ENCODE results near the gene HK1. TPM values are rescaled to one million over a fixed set of nuclear protein-coding genes. Genes with fewer than 3 reads are reported as not detected.

HK1 gene
- total RNA-seq, 2 donors from 2014 or later, result 150 to 158 TPM

DNA sequence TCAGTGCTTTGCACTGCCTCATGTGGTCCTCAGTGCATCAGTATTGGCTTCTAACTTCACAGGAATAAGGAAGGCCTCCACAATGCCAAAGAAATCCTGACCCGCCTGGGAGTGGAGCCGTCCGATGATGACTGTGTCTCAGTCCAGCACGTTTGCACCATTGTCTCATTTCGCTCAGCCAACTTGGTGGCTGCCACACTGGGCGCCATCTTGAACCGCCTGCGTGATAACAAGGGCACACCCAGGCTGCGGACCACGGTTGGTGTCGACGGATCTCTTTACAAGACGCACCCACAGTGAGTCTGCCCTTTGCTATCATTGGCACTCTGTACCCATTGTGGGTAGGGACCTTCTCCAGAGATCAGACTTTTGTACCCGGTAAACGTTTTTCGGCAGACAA is 101.5 kb downstream of the HK1 start:
- H3K4me1 ChIP-seq (ENCODE audit: control insufficient read depth in 1 of 2, low read depth in 2 of 2), result peaks cover 15 to 37% of the 10 kb centered on the region in 2 donors
- H3K27ac ChIP-seq, result no peak overlapping the region
- no peak for DNase-seq (ENCODE audit: low spot score)
- ATAC-seq (ENCODE audit: insufficient number of reproducible peaks, low FRiP score, low read depth), result no peak
- H3K4me3 ChIP-seq, result no peak overlapping the region
- H3K27me3 ChIP-seq (replicated peaks; ENCODE audit: insufficient read depth), result no peaks in the 10 kb centered on the region
- TF ChIP-seq, protein P1, sequence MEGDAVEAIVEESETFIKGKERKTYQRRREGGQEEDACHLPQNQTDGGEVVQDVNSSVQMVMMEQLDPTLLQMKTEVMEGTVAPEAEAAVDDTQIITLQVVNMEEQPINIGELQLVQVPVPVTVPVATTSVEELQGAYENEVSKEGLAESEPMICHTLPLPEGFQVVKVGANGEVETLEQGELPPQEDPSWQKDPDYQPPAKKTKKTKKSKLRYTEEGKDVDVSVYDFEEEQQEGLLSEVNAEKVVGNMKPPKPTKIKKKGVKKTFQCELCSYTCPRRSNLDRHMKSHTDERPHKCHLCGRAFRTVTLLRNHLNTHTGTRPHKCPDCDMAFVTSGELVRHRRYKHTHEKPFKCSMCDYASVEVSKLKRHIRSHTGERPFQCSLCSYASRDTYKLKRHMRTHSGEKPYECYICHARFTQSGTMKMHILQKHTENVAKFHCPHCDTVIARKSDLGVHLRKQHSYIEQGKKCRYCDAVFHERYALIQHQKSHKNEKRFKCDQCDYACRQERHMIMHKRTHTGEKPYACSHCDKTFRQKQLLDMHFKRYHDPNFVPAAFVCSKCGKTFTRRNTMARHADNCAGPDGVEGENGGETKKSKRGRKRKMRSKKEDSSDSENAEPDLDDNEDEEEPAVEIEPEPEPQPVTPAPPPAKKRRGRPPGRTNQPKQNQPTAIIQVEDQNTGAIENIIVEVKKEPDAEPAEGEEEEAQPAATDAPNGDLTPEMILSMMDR (IDR thresholded peaks at IDR 0.05), result no peak
- H3K36me3 ChIP-seq, result peaks cover 39% of the 10 kb centered on the region
- no peaks in the 10 kb centered on the region for H3K9me3 ChIP-seq

DNA sequence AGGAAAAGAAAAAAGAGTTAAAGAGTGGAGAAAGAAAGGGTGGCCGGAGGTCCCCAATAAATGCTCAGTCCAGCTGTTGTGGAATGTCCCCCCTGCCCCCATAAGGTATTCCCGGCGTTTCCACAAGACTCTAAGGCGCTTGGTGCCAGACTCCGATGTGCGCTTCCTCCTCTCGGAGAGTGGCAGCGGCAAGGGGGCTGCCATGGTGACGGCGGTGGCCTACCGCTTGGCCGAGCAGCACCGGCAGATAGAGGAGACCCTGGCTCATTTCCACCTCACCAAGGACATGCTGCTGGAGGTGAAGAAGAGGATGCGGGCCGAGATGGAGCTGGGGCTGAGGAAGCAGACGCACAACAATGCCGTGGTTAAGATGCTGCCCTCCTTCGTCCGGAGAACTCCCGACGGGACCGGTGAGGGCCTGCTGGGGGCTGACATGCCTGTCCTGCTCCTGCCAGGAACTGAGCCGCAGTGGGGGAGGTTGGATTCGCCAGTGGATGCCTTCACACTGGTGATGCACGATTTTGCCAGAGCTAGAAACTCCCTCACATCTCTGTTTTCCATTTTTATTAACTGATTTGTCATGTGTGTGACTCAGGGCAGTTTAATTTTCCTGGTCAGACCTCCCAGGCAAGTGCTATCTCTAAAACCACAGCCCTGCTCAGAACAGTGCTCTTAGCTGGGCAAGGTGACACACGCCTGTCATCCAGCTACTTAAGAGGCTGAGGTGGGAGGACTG is 104.3 kb downstream of the HK1 start:
- TF ChIP-seq, protein P1 (IDR thresholded peaks at IDR 0.05), result no peak
- Histone ChIP-seq H3K27ac (peak overlapping the region in 1 of 2 donors; percentile 19), H3K9me3 (no peaks in the 10 kb centered on the region), H3K4me1 (ENCODE audit: control insufficient read depth in 1 of 2, low read depth in 2 of 2) (peaks cover 0 to 18% of the 10 kb centered on the region in 2 donors), H3K4me3 (no peak overlapping the region), H3K27me3 (replicated peaks; ENCODE audit: insufficient read depth) (no peaks in the 10 kb centered on the region), H3K36me3 (peaks cover 61% of the 10 kb centered on the region)
- no peak for DNase-seq (ENCODE audit: low spot score)
- ATAC-seq (ENCODE audit: insufficient number of reproducible peaks, low FRiP score, low read depth), result peak; percentile 32

DNA sequence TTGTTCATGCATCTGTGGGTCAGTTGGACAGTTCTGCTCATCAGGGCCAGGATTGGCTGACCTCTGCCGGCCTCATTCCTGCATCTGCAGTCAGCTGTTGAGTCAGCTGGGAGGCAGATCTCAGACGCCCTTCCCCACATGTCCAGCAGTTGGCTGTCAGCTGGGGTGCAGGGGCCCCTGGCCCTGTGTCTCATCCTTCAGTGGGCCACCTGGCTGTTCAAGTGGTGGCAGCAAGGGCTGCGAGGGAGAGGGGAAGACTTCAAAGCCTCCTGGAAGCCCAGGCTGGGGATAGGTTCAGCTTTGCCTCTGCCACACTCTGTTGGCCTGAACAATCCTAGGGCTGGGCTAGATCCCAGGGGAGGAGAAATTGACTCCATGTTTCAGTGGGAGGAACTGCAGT is 105.3 kb downstream of the HK1 start:
- no peak for DNase-seq (ENCODE audit: low spot score)
- H3K36me3 ChIP-seq, result peaks cover 61% of the 10 kb centered on the region
- peak overlapping the region in 1 of 2 donors; percentile 19 for H3K27ac ChIP-seq
- no peak for ATAC-seq (ENCODE audit: insufficient number of reproducible peaks, low FRiP score, low read depth)
- H3K4me3 ChIP-seq, result no peak overlapping the region
- H3K9me3 ChIP-seq, result no peaks in the 10 kb centered on the region
- TF ChIP-seq, protein P1 (IDR thresholded peaks at IDR 0.05), result no peak
- no peaks in the 10 kb centered on the region for H3K27me3 ChIP-seq (replicated peaks; ENCODE audit: insufficient read depth)
- H3K4me1 ChIP-seq (ENCODE audit: control insufficient read depth in 1 of 2, low read depth in 2 of 2), result peaks cover 0 to 9% of the 10 kb centered on the region in 2 donors

DNA sequence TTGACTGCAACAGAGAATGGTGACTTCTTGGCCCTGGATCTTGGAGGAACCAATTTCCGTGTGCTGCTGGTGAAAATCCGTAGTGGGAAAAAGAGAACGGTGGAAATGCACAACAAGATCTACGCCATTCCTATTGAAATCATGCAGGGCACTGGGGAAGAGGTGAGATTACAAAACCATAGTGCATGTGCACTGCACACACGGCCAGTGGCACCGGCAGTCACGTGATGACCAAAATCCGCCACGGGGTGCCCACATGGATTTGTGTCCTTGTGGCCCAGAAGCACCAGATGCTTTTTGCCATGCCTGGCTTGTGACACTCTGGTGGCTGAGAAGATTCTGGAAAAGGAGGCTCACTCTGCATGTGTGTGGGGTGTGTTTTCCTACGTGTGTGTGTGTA is 106.0 kb downstream of the HK1 start:
- H3K36me3 ChIP-seq, result peaks cover 65% of the 10 kb centered on the region

More for the DNA sequence above, 106.0 kb downstream of the HK1 start:
- no peak overlapping the region for H3K4me3 ChIP-seq
- ATAC-seq (ENCODE audit: insufficient number of reproducible peaks, low FRiP score, low read depth) (no peak), DNase-seq (ENCODE audit: low spot score) (no peak)
- TF ChIP-seq, protein P1 (IDR thresholded peaks at IDR 0.05), result no peak
- H3K27ac ChIP-seq, result no peak overlapping the region
- peaks cover 0 to 9% of the 10 kb centered on the region in 2 donors for H3K4me1 ChIP-seq (ENCODE audit: control insufficient read depth in 1 of 2, low read depth in 2 of 2)
- no peaks in the 10 kb centered on the region for H3K27me3 ChIP-seq (replicated peaks; ENCODE audit: insufficient read depth)
- no peaks in the 10 kb centered on the region for H3K9me3 ChIP-seq

Measured in thoracic aorta (tissue), 2 donors.